K562 (cell line): ENCODE data around the gene FARP1. TPM values are rescaled to one million over a fixed set of nuclear protein-coding genes. Genes with fewer than 3 reads are reported as not detected.

ENCODE experiments used
- ELF4 ChIP-seq: fragments of 450-650 bp; formaldehyde crosslinking; IDR thresholded peaks from 2 replicates; pipeline ENCODE4 v1.4.0; 2022; ENCODE audit warnings: missing genetic modification characterization
- FOS ChIP-seq: IDR thresholded peaks from 3 replicates; pipeline ENCODE4 v1.6.1; 2011; ENCODE audit not compliant: insufficient read length; ENCODE audit errors: extremely low read depth
- RBM22 ChIP-seq: fragments of 200-400 bp; formaldehyde crosslinking; IDR thresholded peaks from 2 replicates; pipeline ENCODE4 v1.6.1; 2018; ENCODE audit warnings: low read length, low read depth; ENCODE audit not compliant: poor library complexity, severe bottlenecking
- SMARCC2 ChIP-seq: fragments of 450-650 bp; IDR thresholded peaks from 2 replicates; pipeline ENCODE4 v1.6.1; 2017; ENCODE audit warnings: antibody characterized with exemption, moderate library complexity, mild to moderate bottlenecking, low read depth
- polyA plus RNA-seq, 8 experiments: library from polyadenylated mRNA; depleted of rRNA in 4 of 8; stranded (reverse) in 5 of 8; unstranded in 3 of 8; fragments of >200 nt; fragmentation: Nextera tagmentation in 2 of 8; fragmentation: Illumina TruSeq in 1 of 8; extraction: Ambion mirVana in 2 of 8; extraction: Trizol in 1 of 8; gene quantifications; 2 replicates each; pipeline versions ENCODE4 v1.2.1 to v1.2.3, GENCODE V29; 2011 to 2014; ENCODE audit warnings: inconsistent platforms in 1 of 8, missing spikeins in 1 of 8
- total RNA-seq, 7 experiments: library from RNA; depleted of rRNA in 6 of 7; stranded (reverse); fragments of >200 nt in 6 of 7; fragmentation: Illumina TruSeq in 2 of 7; extraction: Trizol in 2 of 7; gene quantifications; 2 replicates each; pipeline versions ENCODE4 v1.2.1 to v1.2.3, GENCODE V29; 2011 to 2021; ENCODE audit warnings: low replicate concordance in 1 of 7
- TF ChIP-seq, protein P1 (sequence below), 2 experiments: fragments of 450-650 bp; formaldehyde crosslinking in 1 of 2; IDR thresholded peaks; 2 replicates each; pipeline versions ENCODE4 v1.4.0 to v1.6.1; 2014 to 2020; ENCODE audit warnings: mild to moderate bottlenecking in 2 of 2, borderline replicate concordance in 1 of 2, low read depth in 1 of 2
- TF ChIP-seq, protein P2 (sequence below): sonication (generic); formaldehyde crosslinking; IDR thresholded peaks from 2 replicates; pipeline ENCODE4 v1.9.0; 2022; ENCODE audit warnings: mild to moderate bottlenecking, missing genetic modification reagents
- TF ChIP-seq, protein P3 (sequence below): fragments of 250-450 bp; sonication (Bioruptor Pico); IDR thresholded peaks from 2 replicates; pipeline ENCODE4 v1.5.0; 2021
- TF ChIP-seq, protein P4 (sequence below): fragments of 250-450 bp; sonication (Bioruptor Pico); IDR thresholded peaks from 2 replicates; pipeline ENCODE4 v1.8.0; 2022; ENCODE audit warnings: moderate library complexity, mild to moderate bottlenecking, inconsistent platforms

The FARP1 gene
- total and polyA plus RNA-seq, 9 of the 15 experiments (the other 6 are each of a cell fraction or from before 2014, with no cell fraction given): 0.03 to 0.29 (median 0.05) TPM; not detected in 3

DNA sequence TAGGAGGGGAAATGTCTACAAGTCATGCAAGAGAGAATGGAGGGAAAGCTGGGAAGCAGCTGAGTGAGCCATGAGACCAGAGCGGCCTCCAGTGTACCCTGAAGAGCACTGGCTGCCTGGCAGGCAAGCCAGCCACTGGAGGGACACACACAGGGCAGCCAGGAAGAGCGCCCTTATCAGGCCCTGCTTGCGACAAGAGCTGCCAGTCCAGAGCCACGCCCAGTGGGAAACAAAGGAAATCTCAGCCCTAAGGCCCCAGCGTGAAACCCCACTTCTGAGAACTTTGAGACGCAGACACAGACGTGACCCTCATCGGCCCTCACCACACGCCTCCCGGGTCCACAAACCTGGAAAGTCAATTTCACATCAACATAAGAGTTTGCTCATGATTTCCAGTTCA is 329.0 kb downstream of the FARP1 start (continued):
- TF ChIP-seq, protein P1, sequence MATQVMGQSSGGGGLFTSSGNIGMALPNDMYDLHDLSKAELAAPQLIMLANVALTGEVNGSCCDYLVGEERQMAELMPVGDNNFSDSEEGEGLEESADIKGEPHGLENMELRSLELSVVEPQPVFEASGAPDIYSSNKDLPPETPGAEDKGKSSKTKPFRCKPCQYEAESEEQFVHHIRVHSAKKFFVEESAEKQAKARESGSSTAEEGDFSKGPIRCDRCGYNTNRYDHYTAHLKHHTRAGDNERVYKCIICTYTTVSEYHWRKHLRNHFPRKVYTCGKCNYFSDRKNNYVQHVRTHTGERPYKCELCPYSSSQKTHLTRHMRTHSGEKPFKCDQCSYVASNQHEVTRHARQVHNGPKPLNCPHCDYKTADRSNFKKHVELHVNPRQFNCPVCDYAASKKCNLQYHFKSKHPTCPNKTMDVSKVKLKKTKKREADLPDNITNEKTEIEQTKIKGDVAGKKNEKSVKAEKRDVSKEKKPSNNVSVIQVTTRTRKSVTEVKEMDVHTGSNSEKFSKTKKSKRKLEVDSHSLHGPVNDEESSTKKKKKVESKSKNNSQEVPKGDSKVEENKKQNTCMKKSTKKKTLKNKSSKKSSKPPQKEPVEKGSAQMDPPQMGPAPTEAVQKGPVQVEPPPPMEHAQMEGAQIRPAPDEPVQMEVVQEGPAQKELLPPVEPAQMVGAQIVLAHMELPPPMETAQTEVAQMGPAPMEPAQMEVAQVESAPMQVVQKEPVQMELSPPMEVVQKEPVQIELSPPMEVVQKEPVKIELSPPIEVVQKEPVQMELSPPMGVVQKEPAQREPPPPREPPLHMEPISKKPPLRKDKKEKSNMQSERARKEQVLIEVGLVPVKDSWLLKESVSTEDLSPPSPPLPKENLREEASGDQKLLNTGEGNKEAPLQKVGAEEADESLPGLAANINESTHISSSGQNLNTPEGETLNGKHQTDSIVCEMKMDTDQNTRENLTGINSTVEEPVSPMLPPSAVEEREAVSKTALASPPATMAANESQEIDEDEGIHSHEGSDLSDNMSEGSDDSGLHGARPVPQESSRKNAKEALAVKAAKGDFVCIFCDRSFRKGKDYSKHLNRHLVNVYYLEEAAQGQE (IDR thresholded peaks at IDR 0.05; ENCODE audit: borderline replicate concordance): no peak
- TF ChIP-seq, protein P1 (CRISPR knock-in tag; IDR thresholded peaks at IDR 0.05; ENCODE audit: low read depth): no peak
- TF ChIP-seq, protein P2, sequence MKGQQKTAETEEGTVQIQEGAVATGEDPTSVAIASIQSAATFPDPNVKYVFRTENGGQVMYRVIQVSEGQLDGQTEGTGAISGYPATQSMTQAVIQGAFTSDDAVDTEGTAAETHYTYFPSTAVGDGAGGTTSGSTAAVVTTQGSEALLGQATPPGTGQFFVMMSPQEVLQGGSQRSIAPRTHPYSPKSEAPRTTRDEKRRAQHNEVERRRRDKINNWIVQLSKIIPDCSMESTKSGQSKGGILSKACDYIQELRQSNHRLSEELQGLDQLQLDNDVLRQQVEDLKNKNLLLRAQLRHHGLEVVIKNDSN (CRISPR knock-in tag): no peak
- TF ChIP-seq, protein P3, sequence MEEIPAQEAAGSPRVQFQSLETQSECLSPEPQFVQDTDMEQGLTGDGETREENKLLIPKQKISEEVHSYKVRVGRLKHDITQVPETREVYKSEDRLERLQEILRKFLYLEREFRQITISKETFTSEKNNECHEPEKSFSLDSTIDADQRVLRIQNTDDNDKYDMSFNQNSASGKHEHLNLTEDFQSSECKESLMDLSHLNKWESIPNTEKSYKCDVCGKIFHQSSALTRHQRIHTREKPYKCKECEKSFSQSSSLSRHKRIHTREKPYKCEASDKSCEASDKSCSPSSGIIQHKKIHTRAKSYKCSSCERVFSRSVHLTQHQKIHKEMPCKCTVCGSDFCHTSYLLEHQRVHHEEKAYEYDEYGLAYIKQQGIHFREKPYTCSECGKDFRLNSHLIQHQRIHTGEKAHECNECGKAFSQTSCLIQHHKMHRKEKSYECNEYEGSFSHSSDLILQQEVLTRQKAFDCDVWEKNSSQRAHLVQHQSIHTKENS (CRISPR knock-in tag): no peak
- TF ChIP-seq, protein P4, sequence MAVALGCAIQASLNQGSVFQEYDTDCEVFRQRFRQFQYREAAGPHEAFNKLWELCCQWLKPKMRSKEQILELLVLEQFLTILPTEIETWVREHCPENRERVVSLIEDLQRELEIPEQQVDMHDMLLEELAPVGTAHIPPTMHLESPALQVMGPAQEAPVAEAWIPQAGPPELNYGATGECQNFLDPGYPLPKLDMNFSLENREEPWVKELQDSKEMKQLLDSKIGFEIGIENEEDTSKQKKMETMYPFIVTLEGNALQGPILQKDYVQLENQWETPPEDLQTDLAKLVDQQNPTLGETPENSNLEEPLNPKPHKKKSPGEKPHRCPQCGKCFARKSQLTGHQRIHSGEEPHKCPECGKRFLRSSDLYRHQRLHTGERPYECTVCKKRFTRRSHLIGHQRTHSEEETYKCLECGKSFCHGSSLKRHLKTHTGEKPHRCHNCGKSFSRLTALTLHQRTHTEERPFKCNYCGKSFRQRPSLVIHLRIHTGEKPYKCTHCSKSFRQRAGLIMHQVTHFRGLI (CRISPR knock-in tag): no peak
- no peak for TF ChIP-seq FOS
- no peak for TF ChIP-seq RBM22
- TF ChIP-seq ELF4 (CRISPR knock-in tag): no peak
- TF ChIP-seq SMARCC2: no peak
